NCI-H2029 (cell line): ENCODE data around the gene LBH.

Experiments
- DNase-seq: peaks from one replicate; lab custom pipeline; 2025; lab: John Stamatoyannopoulos, UW

The LBH gene

DNA sequence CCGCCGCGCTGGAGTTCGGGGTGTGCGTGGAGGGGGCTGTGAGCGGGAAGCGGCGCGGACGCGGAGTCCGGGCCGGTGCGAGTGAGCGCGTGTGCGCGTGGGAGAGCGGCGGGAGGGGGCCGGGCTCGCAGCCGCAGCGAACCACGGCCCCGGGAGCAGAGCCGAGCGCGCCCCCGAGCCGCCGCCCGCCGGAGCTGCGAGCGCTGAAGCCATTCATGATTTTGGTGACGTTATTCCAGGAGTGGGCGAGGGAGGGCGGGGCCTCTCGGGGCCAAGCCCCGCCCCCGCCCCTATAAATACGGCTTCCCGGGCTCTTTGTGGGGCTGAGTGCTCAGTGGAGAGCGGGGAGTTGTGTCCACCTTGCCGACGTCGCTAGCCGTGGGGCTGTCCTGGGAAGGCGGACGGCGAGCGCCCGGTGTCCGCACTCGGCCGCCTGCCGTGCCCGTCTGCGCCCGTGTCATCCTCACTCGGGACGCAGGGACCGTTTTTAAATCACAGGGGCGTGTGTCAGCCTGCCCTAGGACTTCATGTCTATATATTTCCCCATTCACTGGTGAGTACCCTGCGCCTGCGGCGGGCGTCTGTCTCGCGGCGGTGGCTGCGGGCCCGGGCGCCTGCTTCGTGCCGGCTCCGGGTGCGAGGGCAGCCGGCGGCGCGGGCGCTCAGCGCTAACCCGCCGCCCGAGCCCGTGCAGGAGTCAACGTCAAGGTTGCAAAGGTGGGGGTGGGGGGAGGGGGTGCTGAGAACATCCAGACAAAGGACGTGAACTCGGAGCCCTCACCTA lies at the start of gene LBH:
LBH (plus strand) TSS at position 323 of the 784 bp plus-strand sequence; CDS start at position 528, 205 bp downstream.
- DNase-seq: peak; percentile 17

DNA sequence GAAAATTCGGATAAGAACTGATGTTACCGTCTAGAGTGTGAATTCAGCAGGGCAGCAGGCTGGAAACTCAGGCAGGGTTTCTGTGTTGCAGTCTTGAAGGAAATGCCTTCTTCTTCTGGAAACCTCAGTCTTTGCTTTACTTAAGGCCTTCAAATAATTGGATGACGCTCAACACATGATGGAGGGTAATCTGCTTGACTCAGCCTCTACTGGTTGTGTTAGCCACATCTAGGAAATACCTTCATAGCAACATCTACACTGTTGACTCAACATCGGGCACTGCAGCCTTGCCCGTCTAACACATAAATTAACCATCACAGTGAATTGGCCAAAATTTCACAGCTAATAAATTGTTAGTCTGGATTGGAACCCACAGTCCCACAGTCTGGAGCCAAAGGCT lies 47.3 kb upstream of the LBH start:
- DNase-seq: no peak

DNA sequence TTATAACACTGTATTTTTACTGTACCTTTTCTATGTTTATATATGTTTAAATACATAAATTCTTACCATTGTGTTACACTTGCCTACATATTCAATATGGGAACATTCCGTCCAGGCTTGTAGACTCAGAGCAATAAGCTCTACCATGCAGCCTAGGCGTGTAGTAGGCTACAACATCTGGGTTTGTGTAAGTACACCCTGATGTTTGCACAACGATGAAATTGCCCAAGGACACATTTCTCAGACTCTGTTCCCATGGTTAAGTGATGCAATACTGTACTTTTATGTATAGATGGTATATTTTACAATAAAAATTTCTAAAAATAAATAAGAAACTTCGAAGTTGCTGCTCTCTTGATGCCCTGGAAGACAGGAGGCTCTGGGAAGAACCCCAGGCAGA lies 46.2 kb upstream of the LBH start:
- no peak for DNase-seq

DNA sequence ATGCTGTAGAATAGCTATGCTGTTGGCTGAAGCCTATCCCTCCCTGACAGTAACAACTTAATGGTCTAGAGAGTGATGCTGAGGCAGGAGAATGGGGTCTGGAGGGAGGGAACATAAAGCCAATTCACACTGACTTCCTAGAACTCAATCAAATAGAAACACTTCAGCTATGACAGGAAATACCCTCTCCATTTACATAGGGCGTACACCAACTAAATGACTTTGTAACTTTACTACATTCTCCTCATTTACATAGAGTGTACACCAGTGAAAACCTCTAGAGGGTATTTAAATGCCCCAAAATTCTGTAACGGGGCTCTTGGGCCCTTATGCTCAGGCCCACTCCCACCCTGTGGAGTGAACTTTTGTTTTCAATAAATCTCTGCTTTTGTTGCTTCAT lies 43.0 kb upstream of the LBH start:
- no peak for DNase-seq

DNA sequence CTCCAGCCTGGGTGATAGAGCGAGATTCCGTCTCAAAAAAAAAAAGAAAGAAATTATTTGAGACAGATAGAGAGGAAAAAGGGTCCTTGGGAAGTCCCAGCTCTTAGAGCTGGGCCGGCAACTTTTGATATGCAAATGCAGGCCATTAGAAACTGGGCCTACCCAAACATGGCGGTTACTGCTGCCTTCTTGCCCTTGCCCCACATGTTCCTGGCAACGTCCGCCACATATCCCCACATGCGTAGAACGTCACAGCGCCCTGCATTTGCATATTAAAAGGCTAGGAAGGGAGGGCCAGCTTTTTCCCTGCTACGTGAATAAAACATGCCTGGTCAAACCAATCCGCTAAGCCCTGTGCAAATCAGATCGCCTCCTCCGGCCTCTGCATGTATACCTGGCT lies 40.7 kb upstream of the LBH start:
- no peak for DNase-seq

DNA sequence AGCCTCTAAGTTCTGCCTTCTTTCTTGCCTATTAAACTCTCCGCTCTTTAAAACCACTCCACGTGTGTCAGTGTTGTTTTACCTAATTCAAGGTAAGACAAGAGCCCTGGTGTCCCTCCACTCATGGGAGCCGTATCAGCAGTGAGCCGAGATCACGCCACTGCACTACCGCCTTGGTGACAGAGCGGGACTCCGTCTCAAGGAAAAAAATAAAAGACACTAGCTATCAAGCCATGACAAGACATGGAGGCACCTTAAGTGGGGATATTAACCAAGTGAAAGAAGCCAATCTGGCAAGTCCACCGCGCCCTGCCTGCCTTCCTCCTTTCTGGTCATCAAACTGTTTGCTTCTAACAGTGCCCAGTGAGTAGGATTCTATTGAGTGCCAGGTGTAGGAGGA lies 40.2 kb upstream of the LBH start:
- DNase-seq: no peak

DNA sequence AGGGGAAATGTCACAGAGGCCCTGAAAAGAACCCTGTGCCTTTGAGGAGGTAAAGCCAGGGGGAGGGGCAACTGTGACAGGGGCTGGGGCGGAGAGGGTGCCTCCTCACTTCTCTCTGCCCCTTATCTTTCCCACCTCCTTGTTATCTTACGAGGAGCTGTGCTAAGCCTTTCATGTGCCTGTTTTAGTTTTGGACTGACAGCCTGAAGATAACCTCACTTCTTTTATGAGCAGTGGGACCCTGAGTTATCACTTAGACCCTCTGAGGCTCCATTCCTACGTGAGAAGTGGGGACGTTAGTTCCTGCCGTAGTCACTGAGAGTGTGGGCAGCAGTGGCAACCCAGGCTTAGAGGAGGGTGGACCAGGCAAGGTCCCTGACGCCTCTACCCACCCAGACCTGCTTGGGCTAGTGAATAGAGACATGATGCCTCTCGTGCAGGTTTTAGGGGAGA lies 39.5 kb upstream of the LBH start:
- no peak for DNase-seq

DNA sequence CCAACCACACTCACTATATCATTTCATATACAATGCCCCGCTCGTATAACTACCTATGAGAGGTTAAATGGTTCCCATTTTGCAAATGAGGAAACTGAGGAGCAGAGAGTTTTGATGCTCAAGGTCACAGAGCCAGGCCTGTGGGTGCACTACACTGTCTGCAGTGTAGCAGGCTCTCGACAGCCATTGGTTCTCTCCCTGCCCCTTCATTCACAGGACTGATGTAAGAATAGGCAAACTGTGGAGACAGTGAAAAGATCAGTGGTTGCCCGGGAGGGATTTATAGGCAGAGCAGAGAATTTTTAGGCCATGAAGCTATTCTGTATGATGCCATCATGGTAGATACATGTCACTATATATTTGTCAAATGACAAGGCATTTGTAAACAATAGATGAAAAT lies 39.0 kb upstream of the LBH start:
- DNase-seq: no peak

DNA sequence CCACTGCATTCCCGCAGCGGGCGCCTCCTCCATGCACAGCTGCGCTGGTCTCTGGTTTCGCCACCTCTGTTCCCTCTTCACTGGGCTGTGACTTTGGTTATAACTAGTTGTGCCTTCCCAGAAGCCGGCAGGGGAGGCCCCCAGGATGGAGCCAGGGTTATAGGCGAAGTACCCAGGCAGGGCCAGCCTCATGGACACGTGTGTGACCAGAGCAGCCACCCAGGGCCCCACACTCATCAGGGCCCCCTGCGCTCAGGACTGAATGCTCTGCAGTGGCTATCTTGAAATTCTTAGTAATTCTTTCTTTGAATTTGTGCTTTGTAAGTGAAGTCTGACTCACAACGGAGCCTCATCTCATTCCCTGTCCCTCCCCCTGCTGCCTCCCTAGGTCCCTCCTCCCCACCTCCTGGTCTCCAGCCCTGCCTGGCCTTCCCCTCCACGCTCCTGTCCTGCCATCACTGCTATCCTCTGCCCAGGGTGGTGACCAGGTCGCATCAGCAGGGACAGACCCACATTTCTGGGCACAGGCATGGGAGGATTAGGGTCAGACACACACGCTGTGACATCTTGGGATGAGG lies 38.1 kb upstream of the LBH start:
- no peak for DNase-seq

DNA sequence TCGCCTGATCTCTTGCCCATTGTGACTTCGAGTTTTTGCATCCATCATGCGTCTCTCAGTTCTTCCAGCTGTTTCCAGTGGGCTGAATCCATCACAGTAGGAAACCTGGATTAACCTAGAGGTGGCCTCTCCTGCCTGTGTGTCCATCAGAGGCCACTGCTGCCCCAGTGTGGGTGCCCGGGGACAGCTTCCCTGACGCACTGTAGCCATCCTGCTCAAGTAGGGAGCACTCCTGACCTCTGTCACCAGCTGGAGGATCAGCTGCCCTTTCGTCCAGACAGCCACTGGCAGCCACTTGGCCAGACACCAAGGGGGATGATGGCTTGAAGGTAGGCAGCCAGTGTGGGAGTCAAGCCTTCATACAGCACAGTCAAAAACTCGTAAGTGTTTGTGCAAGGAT lies 36.9 kb upstream of the LBH start:
- no peak for DNase-seq

DNA sequence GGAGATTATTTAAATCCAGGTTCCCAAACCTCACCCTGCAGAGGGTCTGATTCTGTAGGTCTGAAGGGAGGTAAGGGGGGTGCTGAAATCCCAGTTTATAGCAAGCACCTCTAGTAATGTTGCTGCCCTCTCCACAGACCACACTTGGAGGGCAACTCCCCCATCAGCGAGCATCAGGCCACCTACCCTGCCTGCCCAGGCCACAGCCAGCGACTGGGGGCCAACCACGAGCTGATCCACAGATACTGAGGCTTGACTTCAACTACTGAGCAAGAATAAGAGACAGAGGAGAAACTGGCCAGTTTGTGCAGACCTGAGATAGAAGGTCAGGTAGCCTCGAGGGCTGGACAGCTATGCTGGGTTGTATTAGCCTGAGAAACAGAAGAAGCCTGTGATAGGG lies 36.3 kb upstream of the LBH start:
- no peak for DNase-seq

DNA sequence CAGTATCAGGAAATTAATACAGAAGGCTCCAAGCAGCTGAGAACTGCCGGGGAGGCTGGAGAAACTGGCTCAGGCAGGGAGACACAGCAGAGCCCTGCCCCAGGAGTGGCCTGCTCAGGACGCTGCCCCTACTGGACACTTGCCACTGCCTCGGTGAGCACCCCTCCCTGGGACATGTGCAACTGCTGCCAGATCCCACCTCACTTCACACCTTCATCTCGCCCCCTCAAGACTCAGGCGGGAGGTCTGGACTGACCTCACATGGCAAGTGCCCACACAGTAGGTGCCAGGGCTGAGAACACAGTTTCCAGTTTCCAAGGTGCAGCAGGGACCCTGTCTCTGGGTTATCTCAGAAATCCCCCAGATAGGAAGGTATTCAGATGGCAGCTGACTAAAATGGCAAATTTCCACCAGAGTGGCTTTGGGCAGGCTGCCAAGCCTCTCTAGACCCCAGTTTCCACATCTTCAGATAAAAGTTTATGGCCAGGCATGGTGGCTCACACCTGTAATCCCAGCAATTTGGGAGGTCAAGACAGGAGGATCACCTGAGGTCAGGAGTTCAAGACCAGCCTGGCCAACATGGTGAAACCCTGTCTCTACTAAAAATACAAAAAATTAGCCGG lies 33.7 kb upstream of the LBH start:
- no peak for DNase-seq

DNA sequence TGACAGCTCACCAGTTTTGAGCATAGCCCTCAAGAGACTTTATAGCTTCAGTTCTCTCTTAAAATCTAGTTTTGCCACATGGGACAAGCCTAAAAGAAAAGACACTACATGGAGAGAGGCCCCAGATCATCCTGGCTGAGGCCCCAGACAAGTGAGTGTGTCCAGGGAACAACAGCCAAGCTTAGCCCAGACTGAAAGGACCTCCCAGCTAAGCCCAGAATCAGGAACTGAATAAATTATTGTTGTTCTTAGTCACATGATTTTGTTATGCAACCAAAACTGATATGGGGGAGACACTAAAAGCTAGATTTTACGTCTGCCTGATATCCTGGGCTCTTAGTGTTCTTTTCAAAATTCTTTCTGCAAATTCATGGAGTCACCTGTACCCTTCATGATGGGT lies 29.3 kb upstream of the LBH start:
- no peak for DNase-seq

DNA sequence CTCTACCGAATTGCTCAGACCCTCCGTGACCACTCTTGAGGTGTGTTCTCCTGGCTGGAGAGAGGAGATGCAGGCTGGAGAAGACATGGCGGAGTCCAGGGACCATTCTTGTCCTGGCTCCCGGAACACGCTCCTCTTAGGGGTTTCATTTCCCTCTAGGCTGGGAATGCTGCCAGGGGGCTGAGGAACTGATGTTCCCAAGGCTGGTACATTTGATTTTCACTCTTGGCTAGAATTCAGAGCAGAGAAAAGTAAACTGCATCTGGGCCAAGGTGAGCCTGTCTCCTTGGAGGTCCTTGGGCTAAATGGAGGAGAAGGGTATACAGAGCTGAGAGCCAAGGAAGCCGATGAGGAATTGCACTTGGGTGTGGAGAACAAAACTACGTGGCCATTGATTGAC lies 28.2 kb upstream of the LBH start:
- no peak for DNase-seq

DNA sequence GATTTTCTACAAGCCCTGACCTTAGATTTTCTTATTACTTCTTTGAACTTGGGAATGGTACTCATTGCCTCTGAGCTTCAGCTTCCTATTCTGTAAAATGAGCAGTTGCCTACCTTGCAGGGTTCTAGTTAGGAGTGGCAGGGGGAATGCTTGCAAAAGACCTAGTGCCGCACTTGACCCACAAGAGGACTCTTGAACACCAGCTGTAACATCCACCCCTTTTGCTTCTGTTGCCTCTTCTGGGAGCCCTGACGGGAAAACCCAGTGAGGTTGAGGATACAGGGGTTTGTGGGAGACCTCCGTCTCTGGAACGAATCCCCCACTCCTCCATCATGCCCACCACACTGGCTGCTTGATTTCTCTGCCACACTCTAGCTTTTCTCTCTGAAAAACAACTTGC lies 27.1 kb upstream of the LBH start:
- no peak for DNase-seq

DNA sequence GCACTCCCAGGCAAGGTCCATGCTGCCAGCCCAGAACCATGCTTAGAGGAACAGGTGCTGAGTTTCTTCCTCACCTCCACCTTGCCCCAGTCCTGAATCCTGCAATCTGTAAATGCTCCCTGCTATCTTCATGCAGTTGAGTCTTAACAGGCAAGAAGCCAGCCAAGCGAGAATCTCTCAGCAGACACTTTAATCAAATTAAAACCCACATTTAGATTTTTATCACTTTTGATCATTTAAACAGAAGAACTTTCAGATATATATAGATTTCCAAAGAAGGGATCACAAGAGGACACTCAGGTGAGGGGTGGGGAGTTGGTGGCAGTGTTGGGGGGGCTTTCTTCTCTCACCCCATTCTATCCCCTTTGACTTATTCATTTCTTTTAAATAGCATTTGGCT lies 25.9 kb upstream of the LBH start:
- DNase-seq: no peak

DNA sequence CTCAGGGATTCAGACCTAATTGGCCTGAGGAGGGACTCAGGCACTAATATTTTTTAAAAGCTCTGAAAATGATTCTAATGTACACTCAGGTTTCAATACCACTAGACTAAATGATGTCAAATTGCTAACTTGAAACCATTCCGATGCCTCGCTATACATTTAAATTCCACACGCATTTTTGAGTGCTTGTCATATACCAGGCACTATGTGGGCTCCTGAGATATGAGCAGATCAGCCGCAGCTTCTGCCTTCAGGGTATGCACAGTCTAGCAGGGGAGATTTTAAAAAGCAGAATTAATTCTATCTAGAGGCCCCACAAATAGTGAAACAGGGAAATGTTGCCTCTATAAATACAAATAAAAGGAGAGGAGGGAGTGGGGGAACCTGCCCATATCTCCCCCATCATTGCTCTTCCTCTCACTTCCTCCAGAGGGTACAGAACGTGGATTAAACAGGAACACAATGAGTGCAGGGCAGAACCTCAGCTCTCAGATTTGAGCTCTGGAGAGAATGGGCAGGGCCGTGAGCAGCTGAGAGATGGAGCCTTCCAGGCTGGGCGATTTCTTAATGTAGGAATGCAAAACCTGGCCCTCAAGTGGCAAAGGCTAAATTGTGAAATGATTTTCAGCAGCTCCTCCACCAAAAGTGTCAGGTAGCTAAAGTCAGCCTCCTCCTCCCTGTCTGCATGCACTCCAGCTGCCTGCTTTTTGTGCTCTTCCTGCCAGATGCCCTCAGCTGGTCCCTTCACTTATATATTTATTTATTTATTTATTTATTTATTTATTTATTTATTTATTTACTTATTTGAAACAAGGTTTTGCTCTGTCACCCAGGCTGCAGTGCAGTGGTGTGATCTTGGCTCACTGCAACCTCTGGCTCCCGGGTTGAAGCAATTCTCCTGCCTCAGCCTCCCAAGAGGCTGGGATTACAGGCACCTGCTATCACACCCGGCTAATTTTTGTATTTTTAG lies 24.6 kb upstream of the LBH start:
- DNase-seq: no peak

DNA sequence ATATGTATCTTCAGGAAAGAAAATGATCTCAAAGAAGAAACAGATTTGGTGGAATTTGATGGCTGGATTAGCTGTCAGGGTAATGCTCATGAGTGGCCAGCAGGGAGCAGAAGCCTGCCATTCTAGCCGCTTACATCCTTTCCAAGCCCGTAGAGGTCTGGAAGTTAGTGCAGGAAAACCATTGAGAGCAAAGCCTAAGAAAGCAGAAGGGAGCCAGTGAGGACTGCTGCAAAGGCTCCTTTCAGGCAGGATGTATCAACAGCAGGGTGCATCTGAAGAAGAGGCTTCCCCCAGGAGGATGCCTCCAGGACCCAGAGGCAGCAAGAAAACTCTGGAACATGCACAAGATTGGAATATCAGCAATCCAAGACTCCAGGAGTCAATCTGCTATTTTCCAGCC lies 22.9 kb upstream of the LBH start:
- DNase-seq: peak; percentile 18

DNA sequence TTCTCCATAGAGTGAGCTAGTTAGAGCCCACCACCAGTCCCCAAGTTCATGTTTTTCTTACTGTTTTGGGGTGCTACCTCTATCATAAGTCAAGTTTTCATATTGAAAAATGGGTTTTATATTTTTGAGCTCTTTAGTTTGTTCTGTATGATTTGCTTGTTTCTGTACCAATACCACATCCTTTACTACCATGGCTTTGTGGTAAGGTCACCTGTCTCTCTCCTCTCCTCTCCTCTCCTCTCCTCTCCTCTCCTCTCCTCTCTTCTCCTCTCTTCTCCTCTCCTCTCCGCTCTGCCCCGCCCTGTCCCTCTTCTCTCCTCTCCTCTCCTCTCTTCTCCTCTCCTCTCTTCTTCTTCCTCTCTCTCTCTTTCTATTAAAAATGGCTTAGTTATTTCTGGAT lies 22.1 kb upstream of the LBH start:
- no peak for DNase-seq

DNA sequence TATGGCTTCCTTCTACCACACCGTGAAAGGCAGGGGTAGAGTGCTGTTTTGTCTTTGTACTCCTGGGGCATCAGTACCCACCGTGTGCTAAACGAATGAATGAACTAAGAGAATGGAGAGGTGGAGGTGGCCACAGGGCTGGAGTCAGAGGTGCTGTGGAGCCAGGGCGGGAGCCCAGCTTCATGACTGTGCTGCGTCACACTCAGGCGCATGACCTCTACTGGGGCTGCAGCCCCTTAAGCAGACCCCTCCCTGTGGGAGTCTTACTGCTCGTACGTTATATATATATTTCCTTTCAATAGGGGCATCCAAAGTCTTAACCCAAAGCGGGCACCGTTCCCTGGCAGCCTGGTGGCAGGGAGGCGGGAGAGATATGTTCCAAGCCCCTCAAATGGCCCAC lies 18.0 kb upstream of the LBH start:
- DNase-seq: no peak

DNA sequence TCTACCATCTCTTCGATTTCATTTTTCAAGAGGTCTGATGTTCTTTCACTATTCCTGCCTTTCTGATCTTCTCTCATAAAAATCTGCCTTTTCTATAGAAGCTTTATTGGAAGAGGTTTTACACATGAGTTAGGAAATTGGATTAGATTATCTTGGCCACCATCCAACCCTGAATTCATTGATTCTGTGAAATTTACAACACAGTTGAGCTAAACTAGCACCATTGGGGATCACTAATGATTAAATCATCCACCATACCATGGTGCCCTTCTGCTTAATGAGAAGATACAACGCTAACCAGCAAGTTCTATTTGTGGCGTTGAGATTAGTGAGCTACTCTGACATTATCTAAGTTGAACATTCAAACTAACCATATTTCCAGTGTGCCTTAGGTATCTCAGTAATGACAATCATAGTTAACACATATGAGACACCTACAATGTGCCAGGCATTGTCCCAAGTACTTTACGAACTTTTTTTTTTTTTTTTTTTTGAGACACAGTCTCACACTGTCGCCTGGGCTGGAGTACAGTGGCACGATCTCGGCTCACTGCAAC lies 17.3 kb upstream of the LBH start:
- DNase-seq: no peak

DNA sequence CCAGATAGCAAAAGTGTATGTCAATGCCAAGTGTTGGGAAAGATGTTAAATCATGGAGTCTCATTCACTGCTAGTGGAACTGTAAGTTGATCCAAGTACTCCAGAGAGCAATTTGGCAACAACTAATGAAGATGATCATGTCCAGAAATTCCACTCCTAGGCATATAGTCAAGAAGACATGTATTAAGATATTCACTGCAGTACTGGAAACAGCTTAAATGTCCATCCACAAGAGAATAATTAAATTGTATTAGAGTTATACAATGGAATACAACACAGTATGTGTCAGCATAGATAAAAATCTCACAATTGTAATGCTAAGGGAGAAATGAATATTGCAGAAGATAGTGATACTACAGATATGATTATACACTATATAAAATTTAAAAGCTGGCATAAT lies 15.2 kb upstream of the LBH start:
- DNase-seq: no peak
